NB4 (cell line): ENCODE data around the gene NTNG1.

Experiments
- DNase-seq: peaks from one replicate; pipeline ENCODE4 v3.0.0; 2010; ENCODE audit warnings: low read depth
- H3K4me3 ChIP-seq: one replicate; pipeline ENCODE4 v1.5.1; 2011; ENCODE audit warnings: mild to moderate bottlenecking, low read depth, low read length, moderate library complexity
- CTCF ChIP-seq: IDR thresholded peaks from one replicate; pipeline ENCODE4 v1.5.1; 2012; ENCODE audit warnings: low read depth, low read length
- MAX ChIP-seq: IDR thresholded peaks from 2 replicates; pipeline ENCODE4 v1.6.1; 2011; ENCODE audit warnings: low read depth, low read length
- MYC ChIP-seq: IDR thresholded peaks from 2 replicates; pipeline ENCODE4 v1.6.1; 2011; ENCODE audit warnings: low read depth, low read length
- POLR2A ChIP-seq: IDR thresholded peaks from 2 replicates; pipeline ENCODE4 v1.6.1; 2011; ENCODE audit warnings: mild to moderate bottlenecking; ENCODE audit not compliant: insufficient read length; ENCODE audit errors: extremely low read depth

The NTNG1 gene

GRCh38 chr1:107419003-107419402, 278.2 kb downstream of the NTNG1 start:
- DNase-seq, result no peak
- TF ChIP-seq POLR2A (no peak), CTCF (no peak), MAX (no peak), MYC (no peak)

GRCh38 chr1:107422901-107423300, 282.1 kb downstream of the NTNG1 start:
- no peak overlapping the region for H3K4me3 ChIP-seq
- TF ChIP-seq MAX (no peak), CTCF (no peak), MYC (no peak), POLR2A (no peak)
- no peak for DNase-seq

More at GRCh38 chr1:107419003-107419402, 278.2 kb downstream of the NTNG1 start:
- H3K4me3 ChIP-seq, result no peak overlapping the region

- TF ChIP-seq CTCF (peak; percentile 77), POLR2A (no peak)
- no peak overlapping the region for H3K4me3 ChIP-seq
- DNase-seq, result peak; percentile 68
Measured at GRCh38 chr1:107430540-107431228, 289.8 kb downstream of the NTNG1 start.

GRCh38 chr1:107432108-107432507, 291.3 kb downstream of the NTNG1 start:
- TF ChIP-seq MYC (no peak), MAX (no peak), POLR2A (no peak), CTCF (no peak)
- H3K4me3 ChIP-seq, result no peak overlapping the region
- no peak for DNase-seq

- TF ChIP-seq MAX (no peak), POLR2A (no peak), MYC (no peak), CTCF (no peak)
- H3K4me3 ChIP-seq, result no peak overlapping the region
- DNase-seq, result no peak
Measured at GRCh38 chr1:107433068-107433467, 292.2 kb downstream of the NTNG1 start.
